HTR-8/SVneo (cell line): ENCODE results near the gene TMEM107.
"Not testable (repeated sequence)": the region's sequence is repeated elsewhere in the genome, so short reads cannot be mapped to it uniquely, and the experiment has no call there.

ENCODE experiments used
- DNase-seq: peaks from one replicate; pipeline ENCODE4 v3.0.0; 2011; ENCODE audit warnings: low spot score, mixed read lengths; ENCODE audit not compliant: insufficient read length
- FAIRE-seq: peaks from 2 replicates; lab custom pipeline; 2011; peaks lifted over from hg19 to GRCh38; lab: Jason Lieb, UNC

TMEM107 gene

DNA sequence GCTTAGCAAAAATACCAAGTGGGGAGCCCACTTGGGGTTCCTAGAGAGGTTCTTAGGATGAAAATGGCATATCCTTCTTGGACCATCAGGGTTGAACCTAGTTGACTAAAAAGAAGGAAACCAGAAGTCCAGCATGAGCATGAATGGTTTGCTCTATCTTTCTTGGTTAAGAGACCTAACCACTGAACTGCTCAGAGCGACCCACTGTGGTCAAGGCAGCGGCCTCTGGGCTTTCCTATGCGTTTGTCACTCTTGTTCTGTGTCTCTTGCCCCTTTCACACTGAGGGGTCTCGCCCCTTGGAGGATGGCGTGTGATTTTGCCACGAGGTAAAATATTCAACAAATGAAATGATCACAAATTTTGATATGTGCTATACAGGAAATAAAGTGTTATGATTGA is 14.3 kb upstream of the TMEM107 start:
- DNase-seq (no peak), FAIRE-seq (no peak)

DNA sequence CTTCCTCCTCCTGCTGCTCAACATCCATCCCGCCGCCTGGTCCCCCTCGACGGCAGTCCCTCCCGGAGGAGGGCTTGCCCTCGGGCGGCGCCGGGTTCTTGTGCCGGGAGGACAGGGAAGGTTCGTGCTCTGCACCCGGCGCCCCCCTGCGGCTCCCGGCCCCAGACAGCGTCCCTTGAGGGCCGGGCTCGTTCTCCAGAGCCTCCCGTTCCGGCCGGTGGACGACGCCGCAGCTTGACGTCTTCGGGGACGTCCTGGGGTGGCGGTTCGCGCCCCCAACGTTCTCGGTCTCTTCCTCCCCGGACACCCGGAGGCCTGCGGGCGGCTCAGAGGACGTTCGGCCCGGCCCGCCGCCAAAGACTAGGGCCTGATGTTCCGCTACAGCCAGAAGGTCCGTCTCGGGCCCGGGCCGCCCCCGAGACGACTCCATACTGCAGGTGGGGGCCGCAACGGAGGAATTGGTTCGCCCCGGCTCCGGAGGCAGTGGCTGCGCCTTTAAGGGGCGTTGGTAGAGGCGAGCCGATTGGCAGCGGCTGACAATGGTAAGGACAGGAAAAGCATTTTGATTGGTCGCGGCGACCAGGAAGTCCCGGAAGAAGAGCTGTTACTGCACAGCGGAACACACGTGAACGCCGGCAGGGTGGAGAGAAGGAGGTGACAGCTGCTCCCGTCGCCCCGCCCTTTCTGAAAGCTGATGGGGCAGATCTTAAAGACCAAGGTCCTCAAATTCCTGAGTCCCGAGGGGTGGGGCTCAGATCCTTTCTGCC is 13.7 kb upstream of the TMEM107 start, which contains the start of gene BORCS6:
TSS of gene BORCS6 (minus strand) at position 470 of the 767 bp plus-strand sequence. CDS start at position 430, 40 bp downstream.
- DNase-seq (peak; percentile 96), FAIRE-seq (peak; percentile 83)

DNA sequence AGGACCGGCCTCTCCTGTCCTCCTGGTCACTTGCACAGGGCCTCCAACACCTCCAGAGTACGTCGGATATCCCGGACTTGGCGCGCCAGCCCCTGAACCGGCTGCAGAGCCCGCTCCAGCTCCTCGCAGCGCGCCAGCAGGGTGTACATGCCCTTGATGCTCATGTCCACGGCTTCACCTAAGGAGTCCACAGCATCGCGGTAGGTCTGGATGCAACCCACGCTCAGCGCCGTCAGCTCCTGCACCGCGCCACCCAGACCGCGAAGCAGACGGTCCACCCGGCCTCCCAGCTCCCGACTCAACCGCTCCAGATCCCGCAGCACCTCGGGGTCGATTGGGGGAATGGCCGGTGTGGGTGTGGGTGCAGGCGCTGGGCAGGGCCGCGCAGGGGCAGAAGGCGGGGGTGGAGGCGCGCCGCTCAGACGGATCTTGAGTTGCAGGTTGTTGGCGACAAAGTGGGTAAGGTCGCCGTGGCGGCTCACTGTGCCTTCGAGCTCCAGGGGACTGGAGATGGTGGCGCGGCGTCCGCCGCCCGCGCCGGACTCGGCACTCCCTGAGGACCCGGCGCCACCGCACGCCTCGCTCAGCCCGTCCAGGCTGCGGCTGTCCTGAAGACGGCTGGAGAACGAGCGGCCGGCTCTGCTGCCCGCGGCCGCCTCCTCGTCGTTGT is 13.0 kb upstream of the TMEM107 start:
- FAIRE-seq: no peak
- no peak for DNase-seq

DNA sequence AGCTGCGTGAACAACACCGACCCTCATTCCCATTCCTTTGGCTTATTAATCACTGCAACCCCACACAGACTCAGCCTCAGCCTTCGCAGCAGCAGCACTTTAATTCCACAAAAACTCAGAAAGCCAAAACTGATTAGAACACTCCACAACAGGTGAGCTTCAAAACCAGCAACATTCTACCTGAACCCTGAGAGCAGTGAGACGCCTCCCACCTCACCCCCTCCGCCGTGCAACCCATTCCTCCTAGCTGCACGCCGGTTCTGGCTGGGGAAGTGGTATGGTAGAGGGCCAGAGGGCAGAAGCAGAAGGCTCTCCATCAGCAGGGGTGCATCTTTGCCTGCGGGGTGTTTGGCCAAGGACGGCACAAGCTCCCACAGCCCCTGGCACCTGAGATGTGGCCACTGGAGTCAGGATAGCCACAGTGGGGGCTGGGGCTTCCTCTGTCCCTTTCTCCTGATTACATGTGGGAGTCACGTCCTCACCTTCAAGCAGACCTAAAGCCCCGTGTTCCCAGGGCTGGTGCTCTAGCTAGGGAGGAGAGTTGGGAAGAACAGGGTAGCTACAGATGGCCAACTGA is 12.2 kb upstream of the TMEM107 start:
- DNase-seq (no peak), FAIRE-seq (no peak)

DNA sequence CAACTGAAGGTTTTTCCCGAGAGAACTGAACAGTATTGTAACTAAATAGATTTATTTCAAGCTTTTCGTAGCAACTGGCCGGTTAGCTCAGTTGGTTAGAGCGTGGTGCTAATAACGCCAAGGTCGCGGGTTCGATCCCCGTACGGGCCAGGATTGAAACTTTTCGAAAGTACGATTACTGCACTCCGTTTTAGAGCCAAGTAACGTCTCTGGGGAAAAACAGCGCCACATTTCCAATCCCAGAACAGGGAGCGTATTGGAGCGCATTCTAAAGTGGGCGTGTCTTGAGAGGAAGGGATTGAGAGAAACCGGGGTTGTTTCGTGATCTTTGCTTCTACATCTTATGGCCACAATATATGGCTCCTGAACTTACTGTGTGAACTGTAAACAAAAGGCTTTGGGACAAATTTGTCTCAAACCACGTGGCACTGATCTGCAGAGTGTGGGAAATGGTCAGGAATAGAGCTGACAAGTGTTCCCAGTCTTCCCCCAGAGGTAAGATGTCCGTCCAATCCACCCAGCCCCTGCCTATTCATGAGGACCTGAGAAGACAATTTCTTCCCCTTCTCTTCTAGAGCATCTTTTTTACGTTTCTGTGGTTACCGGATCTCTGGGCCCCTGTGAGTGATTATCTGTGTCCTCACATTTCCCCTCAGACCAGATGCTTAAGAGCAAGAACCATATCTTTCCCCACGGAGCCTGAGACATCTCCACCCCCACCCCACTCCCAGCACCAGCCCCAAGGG is 11.5 kb upstream of the TMEM107 start:
- DNase-seq: peak; percentile 84
- peak; percentile 28 for FAIRE-seq

DNA sequence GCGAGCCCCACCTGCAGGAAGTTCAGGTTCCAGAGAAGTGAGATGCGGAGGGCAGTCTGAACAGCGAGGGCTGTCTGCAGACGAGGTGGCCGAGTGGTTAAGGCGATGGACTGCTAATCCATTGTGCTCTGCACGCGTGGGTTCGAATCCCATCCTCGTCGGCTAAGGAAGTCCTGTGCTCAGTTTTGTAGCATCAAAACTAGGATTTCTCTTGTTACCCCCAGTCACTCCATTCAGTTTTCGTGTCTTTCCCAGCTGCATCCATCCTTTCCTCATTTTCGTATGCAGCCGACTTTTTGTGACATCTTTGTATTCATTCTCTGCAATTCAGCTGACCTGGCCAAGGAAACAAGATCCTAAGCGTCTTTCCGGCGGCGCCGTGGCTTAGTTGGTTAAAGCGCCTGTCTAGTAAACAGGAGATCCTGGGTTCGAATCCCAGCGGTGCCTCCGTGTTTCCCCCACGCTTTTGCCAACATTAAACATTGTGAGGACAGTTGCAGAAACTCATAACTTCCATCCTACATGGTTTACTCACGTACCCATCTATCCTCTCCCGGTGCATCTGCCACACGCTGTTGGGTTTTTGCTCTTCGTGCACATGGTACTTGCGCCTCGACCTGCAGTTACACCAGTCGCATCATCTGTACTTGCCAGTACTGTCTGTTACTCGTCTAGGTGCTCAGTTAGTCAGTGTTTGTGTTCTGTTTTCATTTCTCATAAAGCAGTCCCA is 10.8 kb upstream of the TMEM107 start:
- FAIRE-seq: peak; percentile 59

DNA sequence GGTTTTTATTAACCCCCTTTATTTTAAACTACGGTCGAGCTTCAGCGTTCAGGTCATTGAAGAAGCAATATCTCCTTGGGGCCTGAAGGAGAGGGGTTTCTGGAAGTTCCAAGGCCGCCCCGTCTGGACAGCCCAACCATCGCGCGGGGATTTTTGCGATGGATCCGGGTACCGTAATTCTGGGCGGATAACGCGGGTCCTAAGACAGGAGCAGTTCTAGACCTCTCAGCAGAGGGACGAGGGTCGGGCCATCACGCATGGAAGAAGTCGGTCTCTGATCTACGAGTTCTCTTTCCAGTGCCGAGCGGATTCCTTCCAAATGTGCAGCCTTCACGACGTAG is 10.2 kb upstream of the TMEM107 start:
- no peak for FAIRE-seq

More for the DNA sequence above, 10.8 kb upstream of the TMEM107 start:
- peak; percentile 83 for DNase-seq

DNA sequence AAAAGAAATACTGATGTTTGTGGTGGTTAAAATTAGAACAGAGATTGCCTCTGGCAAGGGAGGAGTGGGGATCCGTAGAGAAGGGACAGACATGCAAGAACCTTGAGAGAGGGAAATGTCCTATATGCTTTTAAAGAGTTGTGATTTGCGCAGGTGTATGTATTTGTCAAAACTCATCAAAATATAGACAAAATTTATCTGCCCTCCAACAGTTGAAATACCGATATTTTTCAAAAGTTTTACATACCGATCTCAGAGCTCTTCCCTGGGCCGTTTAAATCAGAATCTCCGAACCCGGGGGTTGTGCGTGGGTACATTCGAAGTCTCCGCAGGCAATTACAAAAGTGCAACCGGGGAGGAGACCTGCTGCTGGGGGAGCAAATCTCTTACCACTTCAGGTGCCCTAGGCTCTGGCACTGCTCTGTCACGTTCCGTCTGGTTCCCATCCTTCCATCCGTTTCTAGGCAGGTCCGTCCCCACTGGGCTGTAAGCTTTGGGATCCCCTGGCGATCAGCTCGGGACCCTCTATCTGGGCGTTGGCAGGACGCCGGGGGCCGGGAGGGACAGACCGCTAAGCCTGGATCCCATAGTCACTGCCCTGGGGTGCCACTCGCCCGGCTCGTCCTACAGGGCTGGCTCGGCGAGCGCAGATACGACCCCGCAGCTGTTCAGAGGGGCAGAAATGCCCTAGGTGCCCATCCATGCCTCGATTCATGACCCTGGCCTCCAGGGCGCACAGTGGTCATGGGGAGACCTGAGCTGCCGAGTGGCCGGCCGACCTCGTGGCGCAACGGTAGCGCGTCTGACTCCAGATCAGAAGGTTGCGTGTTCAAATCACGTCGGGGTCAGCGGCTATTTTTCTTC is 9.6 kb upstream of the TMEM107 start:
- DNase-seq: peak; percentile 82
- FAIRE-seq: peak; percentile 86

More for the DNA sequence above, 10.2 kb upstream of the TMEM107 start:
- no peak for DNase-seq

DNA sequence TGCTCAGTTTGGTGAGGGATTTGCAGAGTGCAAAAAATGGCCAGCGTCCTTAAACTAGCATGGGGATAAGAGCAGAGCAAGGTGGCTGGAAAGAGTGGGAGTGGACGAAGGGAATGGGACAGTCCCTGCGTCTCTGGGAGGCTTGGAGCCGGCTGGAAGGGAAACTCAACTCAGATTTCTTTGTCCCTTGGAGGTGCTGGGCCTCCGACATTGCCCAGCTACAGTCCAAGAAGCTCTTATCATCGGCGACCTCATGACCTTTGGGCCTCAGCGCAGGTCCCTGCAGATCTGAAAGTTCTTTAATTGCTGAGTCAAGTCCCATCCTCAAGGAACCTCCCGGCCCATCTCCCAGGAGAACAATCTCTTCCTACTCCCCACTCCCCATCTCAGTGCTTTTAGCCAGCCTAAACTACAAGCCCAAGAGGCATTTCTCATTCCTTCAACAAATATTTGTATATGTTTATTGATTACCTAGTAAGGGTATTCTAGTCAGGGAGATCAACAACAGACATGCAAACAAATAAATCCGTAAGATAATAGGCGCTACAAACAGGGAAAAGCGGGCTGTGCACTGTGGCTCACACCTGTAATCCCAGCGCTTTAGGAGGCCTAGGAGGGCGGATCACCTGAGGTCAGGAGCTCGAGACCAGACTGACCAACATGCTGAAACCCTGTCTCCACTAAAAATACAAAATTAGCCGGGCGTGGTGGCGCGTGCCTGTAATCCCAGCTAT is 985 bp upstream of the TMEM107 start:
- no peak for FAIRE-seq
- no peak for DNase-seq

DNA sequence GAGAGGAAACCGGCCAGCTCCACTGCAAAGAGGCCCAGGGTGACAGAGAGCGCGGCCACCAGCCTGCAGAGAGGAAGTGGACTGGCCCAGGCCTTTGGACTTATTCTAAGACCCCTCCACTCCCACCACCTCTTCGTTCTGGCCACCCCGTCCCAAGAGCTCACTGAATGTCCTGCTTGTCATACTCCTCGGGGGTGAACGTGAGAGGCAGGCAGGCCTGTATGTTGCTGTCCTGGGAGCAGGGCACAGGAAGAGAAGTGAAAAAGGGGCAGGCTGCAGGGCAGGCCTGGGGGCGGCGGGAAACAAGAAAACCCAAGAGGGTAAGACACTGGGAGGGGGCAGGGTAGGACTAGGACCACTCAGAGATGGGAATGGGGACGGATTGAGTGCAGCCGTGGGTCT is 384 bp downstream of the TMEM107 start:
- DNase-seq (no peak), FAIRE-seq (no peak)

DNA sequence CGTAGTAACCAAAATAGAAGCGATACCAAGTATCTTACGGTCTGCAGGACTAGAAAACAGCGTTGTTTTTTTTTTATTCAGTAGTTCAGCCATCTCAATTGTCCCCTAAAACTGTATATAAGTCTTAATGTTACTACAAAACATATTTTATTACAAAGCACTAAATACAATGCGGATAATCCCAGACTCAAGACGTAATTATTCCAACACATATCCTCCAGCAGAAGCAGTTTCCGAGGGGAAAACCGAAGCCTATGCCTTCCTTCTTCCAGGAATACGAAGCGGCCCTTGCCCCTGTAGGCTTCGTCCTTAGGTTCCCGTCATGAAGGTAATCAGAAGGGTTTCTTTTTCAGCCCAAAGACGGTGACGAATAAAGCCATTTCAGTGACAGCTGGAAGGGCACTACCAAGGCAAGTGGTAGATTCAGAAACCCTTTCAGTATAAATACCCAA is 2.3 kb downstream of the TMEM107 start:
- FAIRE-seq (no peak), DNase-seq (no peak)

DNA sequence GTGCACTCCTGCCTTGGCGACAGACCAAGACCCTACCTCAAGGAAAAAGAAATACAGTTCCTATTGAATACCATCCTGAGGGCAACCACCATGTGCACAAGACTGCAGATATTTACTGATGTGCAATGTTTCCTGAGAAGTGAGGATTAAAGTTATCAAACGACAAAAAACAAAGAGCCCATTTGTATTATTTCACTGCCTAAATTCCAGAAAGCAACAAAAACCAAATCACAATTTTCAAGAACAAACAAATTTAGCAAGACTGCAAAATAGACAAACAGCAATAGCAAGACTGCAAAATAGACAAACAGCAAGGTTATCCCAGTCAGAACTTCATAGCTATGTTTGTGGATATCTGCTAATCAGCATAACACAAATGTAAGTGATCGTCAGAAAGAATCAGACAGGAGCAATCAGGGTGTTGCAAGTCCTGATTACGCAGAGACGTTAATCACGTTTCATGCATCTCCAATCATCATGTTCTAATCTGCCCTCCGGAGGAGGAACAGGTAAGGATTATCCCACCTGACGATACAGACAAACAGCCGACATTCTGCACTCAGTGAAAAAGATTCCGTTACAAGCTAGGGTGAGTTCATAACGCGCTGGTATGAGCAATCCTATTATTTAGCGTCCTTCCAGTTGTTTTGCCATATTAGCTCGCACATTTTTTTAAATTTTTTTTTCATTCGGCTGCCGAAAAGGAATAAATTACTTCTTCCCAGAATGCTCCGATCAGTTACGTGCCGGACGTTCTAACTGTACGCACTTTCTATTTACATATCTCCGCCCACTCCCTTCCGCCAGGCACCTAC is 2.9 kb downstream of the TMEM107 start:
- FAIRE-seq: peak; percentile 84
- DNase-seq: peak; percentile 84

DNA sequence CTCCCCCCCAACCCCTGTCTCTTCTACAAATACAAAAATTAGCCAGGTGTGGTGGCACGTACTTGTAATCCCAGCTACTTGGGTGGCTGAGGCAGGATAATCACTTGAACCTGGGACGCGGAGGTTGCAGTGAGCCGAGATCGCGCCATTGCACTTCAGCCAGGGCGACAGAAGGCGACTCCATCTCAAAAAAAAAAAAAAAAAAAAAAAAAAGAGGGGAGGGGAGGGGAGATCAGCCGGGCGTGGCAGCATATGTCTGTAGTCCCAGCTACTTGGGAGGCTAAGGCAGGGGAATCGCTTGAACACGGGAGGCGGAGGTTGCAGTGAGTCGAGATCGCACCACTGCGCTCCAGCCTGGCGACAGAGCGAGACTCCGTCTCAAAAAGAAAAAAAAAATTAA is 6.0 kb downstream of the TMEM107 start:
- not testable (repeated sequence) for FAIRE-seq, DNase-seq

DNA sequence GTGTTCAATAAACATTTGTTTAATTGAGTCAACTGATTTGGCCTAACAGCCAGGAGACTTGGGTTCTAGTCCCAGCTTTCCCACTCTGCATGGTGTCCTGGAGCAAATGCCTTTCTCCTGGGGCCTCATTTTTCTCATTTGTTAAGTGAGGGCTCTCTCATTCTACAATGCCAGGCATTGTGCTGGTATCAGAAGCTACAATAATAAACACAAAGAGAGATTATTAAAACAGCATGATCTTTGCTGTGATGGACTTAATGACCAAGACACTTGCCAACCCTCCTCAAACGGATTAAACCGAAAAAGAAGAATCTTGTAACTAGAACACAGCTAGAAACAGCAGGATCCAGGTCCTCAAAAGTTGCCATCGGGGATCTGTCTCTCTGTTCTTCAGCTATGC is 8.7 kb downstream of the TMEM107 start:
- no peak for FAIRE-seq
- no peak for DNase-seq

DNA sequence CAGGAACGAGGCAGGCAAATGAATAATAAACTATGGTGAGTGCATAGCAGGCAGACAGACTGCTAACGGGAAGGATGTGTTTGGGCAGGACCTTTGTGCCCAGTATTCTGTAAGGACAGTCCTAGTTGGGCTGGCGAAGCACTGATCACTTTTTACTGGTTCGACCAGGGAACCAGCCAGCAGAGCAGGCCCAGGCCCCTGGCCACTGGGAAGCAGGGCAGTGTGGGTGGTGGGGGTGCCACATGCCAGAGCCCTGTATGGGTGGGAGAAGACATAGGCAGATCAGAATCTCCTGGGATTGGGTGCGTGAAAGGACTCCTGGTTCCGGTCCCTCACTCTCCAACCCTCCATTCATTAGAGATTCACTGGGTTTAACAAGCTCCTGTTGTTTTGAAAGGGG is 9.4 kb downstream of the TMEM107 start:
- no peak for FAIRE-seq
- DNase-seq: no peak

DNA sequence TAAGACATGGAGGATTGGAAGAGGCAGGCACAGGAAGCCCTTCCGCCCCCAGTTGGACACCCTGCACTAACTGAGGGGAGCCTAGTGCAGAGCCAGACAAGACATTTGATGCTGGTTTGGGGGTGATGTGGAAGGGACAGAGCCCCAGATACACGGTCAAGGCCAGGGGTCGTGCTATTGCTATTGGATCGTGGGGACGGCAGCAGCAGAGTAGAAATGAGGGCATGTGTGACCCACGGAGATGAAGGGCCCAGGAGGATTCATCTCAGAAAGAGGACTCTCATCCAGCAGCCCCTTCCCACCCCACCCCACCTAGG is 11.4 kb downstream of the TMEM107 start:
- DNase-seq: no peak
- FAIRE-seq: peak; percentile 54

DNA sequence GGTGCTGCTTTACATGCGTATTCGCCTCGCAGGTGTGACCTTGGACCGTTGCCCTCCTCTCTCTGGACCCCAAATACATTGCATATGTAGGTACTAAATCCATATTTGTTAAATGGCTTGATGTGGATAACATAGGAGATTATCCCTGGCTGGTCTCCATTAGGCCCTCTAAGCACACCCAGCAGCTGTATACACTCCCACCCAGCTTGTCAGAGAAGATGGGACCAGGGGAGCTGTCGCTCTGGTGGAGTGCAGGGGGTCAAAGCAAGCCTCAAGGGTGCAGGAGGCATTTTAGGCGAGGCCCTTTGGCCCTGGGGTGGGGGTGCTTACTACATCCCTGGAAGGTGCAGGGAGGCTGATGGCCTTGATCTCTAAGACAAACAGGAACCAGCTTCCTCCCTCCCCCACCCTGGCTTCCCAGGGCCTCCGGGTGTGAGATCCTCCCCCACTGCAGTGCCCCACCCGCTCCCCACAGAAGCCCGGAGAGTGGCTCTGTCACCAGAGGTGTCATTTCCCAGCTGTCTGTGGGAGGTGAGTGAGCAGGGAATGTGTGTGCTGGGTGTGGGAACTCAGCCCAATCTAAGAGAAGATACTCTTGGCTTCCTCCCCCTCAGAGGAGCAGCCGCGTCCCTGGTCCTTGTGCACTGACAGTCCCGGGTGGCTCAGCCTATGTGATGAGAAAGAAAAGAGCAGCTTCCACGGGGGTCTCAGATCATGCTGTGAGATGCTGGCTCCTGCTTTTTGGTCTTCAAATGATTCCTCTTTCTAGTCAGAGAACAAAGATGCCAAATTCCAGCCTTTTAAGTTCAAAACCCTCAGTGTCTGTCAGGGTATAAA is 12.0 kb downstream of the TMEM107 start:
- peak; percentile 48 for FAIRE-seq
- peak; percentile 59 for DNase-seq
